GM21381 (cell line): Measurements from ENCODE around the gene SPATA6L.

Source experiments
- ATAC-seq: cut with Tn5 transposase; IDR thresholded peaks from one replicate; pipeline ENCODE4 v1.9.1; 2021; ENCODE audit warnings: mild to moderate bottlenecking, moderate library complexity; ENCODE audit not compliant: unreplicated experiment

Gene SPATA6L

DNA sequence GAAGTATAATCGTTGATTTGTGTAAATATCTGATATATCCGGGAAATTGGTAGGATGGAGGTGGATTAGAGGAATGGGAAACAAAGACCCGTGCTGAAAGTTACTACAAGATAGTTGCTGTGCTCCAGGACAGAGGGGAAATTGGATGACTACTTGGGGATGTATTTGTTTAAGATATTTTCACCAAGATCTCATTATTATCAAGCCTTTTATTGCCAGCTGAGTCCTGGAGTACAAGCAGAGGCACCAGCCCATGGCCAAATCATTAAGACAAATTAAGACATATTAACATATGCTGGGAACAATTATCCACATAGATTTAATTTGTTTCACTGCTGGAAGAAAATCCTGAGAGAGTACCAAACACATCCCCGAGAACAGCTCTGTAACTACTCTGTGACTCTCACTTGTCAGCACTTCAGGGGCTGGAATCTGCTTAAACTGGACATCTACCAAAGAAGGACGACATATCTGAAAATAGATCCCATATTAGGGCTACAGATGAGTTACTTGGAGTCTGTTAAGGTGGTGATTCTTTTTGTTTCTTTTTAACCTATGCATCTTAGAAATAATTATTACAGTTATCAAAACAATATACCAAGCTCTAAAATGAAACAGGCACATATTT is 107.8 kb downstream of the SPATA6L start:
- ATAC-seq, result no peak

GRCh38 chr9:4555236-4555635 is 111.0 kb downstream of the SPATA6L start:
- ATAC-seq, result no peak

DNA sequence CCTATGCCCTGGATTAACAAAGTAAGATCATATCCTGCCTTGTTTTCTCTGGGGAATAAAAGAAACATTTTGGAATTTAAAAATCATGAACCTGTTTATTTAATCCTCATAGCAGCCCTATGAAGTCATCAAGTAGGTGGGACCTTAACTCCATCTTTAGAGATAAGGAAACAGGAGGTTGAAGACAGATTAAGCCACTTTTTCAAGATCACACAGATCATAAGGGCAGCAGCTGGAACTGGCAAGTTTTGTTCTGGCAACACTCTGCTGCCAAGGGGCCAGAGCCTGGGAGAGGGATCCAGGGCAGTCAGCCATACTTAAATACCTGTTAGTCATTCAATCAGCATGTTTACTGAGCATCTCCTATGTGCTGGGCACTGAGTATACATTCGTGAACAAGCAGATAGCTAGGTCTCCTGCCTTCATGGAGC is 112.3 kb downstream of the SPATA6L start:
- no peak for ATAC-seq

GRCh38 chr9:4550777-4551484 is 115.3 kb downstream of the SPATA6L start:
- no peak for ATAC-seq

- ATAC-seq, result no peak
Observed at GRCh38 chr9:4549751-4550295, 116.5 kb downstream of the SPATA6L start.

GRCh38 chr9:4548811-4549725 is 117.2 kb downstream of the SPATA6L start:
- ATAC-seq, result no peak
